Fibroblast of peridontal ligament (primary cell): ENCODE results near the gene INPPL1.

Experiments
- DNase-seq: peaks from one replicate; pipeline ENCODE4 v3.0.0-alpha.2; 2010; ENCODE audit errors: extremely low read depth

Gene INPPL1

DNA sequence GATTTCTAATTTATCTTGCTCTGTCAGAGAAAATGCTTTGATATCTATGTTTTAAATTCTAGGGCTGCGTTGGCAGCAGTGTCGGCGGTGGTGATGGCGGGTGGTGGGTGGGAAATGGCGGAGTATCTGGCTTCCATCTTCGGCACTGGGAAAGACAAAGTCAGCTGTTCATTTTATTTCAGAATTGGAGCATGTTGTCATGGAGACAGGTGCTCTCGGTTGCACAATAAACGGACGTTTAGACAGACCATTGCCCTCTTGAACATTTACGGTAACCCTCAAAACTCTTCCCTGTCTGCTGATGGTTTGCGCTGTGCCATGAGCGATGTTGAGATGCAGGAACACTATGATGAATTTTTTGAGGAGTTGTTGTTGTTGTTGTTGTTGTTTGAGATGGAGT, 55.5 kb downstream of the INPPL1 start:
- no peak for DNase-seq

- no peak for DNase-seq
These were observed 56.3 kb downstream of the INPPL1 start for GRCh38 chr11:72280726-72281315.

- DNase-seq: no peak
These were observed 59.4 kb downstream of the INPPL1 start for GRCh38 chr11:72283947-72284346.

GRCh38 chr11:72287293-72287692, 62.7 kb downstream of the INPPL1 start:
- DNase-seq: no peak
